Hepatocyte (in vitro differentiated cells): ENCODE data around the gene PTPRD. TPM values are rescaled to one million over a fixed set of nuclear protein-coding genes. Genes with fewer than 3 reads are reported as not detected.

ENCODE experiments used
- DNase-seq: peaks from one replicate; pipeline ENCODE4 v3.0.0-alpha.2; 2016; ENCODE audit warnings: low spot score
- H2AFZ ChIP-seq: fragments of 200-600 bp; sonication (generic); 2 replicates; pipeline ENCODE4 v1.6.0; 2016; ENCODE audit warnings: antibody characterized with exemption, mild to moderate bottlenecking
- H3K27ac ChIP-seq: fragments of 200-600 bp; sonication (generic); 2 replicates; pipeline ENCODE4 v1.5.1; 2016; ENCODE audit warnings: mild to moderate bottlenecking
- H3K27me3 ChIP-seq: fragments of 200-600 bp; sonication (generic); 2 replicates; pipeline ENCODE4 v1.6.1; 2016
- H3K36me3 ChIP-seq: fragments of 200-600 bp; sonication (generic); replicated peaks from 2 replicates; pipeline ENCODE4 v1.5.1; 2016; ENCODE audit warnings: low read depth; ENCODE audit not compliant: insufficient read depth
- H3K4me1 ChIP-seq: fragments of 200-600 bp; sonication (generic); 2 replicates; pipeline ENCODE4 v1.5.1; 2016; ENCODE audit warnings: mild to moderate bottlenecking, moderate library complexity; ENCODE audit not compliant: insufficient read depth
- H3K4me2 ChIP-seq: fragments of 200-600 bp; sonication (generic); 2 replicates; pipeline ENCODE4 v1.6.0; 2016
- H3K4me3 ChIP-seq: fragments of 200-600 bp; sonication (generic); 2 replicates; pipeline ENCODE4 v1.5.1; 2016; ENCODE audit warnings: mild to moderate bottlenecking
- H3K79me2 ChIP-seq: fragments of 200-600 bp; sonication (generic); 2 replicates; pipeline ENCODE4 v1.6.0; 2017; ENCODE audit warnings: mild to moderate bottlenecking
- H3K9me2 ChIP-seq: fragments of 200-600 bp; sonication (generic); replicated peaks from 2 replicates; pipeline ENCODE4 v1.6.0; 2017; ENCODE audit warnings: mild to moderate bottlenecking; ENCODE audit not compliant: insufficient read depth
- H3K9me3 ChIP-seq: fragments of 200-600 bp; sonication (generic); 2 replicates; pipeline ENCODE4 v1.5.1; 2016; ENCODE audit warnings: low read depth, mild to moderate bottlenecking
- H4K20me1 ChIP-seq: fragments of 200-600 bp; sonication (generic); 2 replicates; pipeline ENCODE4 v1.6.0; 2016; ENCODE audit warnings: mild to moderate bottlenecking; ENCODE audit not compliant: insufficient read depth, poor library complexity, severe bottlenecking
- EZH2 ChIP-seq: fragments of 200-600 bp; sonication (generic); IDR thresholded peaks from 2 replicates; pipeline ENCODE4 v1.6.1; 2016; ENCODE audit warnings: antibody characterized with exemption, mild to moderate bottlenecking, borderline replicate concordance
- EZH2phosphoT487 ChIP-seq: fragments of 200-600 bp; sonication (generic); IDR thresholded peaks from one replicate; pipeline ENCODE4 v1.6.1; 2018; ENCODE audit warnings: antibody characterized with exemption, mild to moderate bottlenecking, low read depth, moderate library complexity; ENCODE audit not compliant: unreplicated experiment, severe bottlenecking
- WGBS: methylation state at CpG from one replicate; pipeline ENCODE4 v1.1.6; 2016; ENCODE audit warnings: low lambda C conversion rate; ENCODE audit errors: missing lambda C conversion rate; 5-methylcytosine and 5-hydroxymethylcytosine counted together
- polyA plus RNA-seq: library from polyadenylated mRNA; unstranded; fragments of >200 nt; fragmentation: Nextera tagmentation; extraction: Ambion mirVana; gene quantifications from 2 replicates; pipeline ENCODE4 v1.2.1, GENCODE V29; 2016
- total RNA-seq: library from RNA; depleted of rRNA; stranded (reverse); fragments of >200 nt; gene quantifications from 2 replicates; pipeline ENCODE4 v1.2.3, GENCODE V29; 2014
- TF ChIP-seq, protein P1 (sequence below): fragments of 200-600 bp; sonication (generic); IDR thresholded peaks from 2 replicates; pipeline ENCODE4 v1.5.1; 2016; ENCODE audit warnings: antibody characterized with exemption, mild to moderate bottlenecking; ENCODE audit not compliant: poor library complexity

The PTPRD gene
- total and polyA plus RNA-seq, 2 experiments from 2014 or later, result 6.5 to 77.6 TPM

DNA sequence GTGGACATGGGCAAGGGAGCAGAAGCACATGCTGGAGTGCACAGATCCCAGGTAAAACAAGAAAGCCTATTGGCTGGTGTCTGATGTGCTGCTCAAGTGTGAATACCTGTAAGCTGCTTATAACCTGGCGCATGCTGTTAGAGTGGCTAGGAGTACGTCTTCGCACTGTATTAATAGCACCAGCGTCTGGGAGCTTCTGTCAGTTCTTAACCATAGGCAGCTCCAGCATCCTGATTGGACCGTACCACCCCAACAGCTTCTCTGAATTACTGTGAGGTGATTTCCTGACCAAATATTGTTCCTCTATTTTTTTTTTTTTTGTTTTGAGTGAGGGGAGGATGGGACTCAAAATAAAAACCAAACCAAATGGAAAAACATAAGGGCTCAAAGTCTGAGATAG, 987.6 kb downstream of the PTPRD start:
- H3K4me1 ChIP-seq, result no peaks in the 10 kb centered on the region
- no peak overlapping the region for H3K4me3 ChIP-seq
- no peaks in the 10 kb centered on the region for H3K79me2 ChIP-seq
- H3K9me2 ChIP-seq, result no peaks in the 10 kb centered on the region
- no peaks in the 10 kb centered on the region for H3K36me3 ChIP-seq
- DNase-seq, result no peak
- TF ChIP-seq, protein P1, sequence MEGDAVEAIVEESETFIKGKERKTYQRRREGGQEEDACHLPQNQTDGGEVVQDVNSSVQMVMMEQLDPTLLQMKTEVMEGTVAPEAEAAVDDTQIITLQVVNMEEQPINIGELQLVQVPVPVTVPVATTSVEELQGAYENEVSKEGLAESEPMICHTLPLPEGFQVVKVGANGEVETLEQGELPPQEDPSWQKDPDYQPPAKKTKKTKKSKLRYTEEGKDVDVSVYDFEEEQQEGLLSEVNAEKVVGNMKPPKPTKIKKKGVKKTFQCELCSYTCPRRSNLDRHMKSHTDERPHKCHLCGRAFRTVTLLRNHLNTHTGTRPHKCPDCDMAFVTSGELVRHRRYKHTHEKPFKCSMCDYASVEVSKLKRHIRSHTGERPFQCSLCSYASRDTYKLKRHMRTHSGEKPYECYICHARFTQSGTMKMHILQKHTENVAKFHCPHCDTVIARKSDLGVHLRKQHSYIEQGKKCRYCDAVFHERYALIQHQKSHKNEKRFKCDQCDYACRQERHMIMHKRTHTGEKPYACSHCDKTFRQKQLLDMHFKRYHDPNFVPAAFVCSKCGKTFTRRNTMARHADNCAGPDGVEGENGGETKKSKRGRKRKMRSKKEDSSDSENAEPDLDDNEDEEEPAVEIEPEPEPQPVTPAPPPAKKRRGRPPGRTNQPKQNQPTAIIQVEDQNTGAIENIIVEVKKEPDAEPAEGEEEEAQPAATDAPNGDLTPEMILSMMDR, result no peak
- no peaks in the 10 kb centered on the region for H3K9me3 ChIP-seq
- no peak overlapping the region for H2AFZ ChIP-seq
- 96% methylated on average over 5 of the region's 5 CpGs for WGBS
- no peak overlapping the region for H3K27ac ChIP-seq
- no peaks in the 10 kb centered on the region for H4K20me1 ChIP-seq
- H3K27me3 ChIP-seq, result no peaks in the 10 kb centered on the region
- no peak overlapping the region for H3K4me2 ChIP-seq

DNA sequence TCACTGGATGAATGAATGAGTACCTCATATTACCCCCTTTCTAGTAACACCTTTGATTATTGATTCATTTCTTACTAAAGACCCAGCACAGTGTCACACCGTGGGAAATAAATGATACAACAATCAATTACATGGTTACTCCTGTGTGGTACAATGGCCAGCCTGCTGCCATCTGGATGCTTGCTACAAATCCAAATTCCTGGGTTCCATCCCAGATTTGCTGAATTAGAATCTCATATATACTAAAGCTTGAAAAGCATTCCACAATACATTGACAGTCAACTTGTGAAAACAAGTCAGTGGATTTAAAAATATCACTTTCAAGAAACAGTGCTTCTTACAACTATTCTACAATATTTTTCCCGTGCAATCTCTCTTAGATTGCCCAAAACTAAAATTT, 989.3 kb downstream of the PTPRD start:
- Histone ChIP-seq H2AFZ (no peak overlapping the region), H3K4me3 (no peak overlapping the region), H3K9me3 (no peaks in the 10 kb centered on the region), H3K4me2 (no peak overlapping the region), H3K9me2 (no peaks in the 10 kb centered on the region), H3K79me2 (no peaks in the 10 kb centered on the region), H3K27ac (no peak overlapping the region), H3K36me3 (no peaks in the 10 kb centered on the region), H3K4me1 (no peaks in the 10 kb centered on the region), H3K27me3 (no peaks in the 10 kb centered on the region), H4K20me1 (no peaks in the 10 kb centered on the region)
- TF ChIP-seq, protein P1, result no peak
- TF ChIP-seq EZH2phosphoT487 (no peak), EZH2 (no peak)
- WGBS, result 93% methylated on average over 2 of the region's 2 CpGs
- DNase-seq, result no peak

DNA sequence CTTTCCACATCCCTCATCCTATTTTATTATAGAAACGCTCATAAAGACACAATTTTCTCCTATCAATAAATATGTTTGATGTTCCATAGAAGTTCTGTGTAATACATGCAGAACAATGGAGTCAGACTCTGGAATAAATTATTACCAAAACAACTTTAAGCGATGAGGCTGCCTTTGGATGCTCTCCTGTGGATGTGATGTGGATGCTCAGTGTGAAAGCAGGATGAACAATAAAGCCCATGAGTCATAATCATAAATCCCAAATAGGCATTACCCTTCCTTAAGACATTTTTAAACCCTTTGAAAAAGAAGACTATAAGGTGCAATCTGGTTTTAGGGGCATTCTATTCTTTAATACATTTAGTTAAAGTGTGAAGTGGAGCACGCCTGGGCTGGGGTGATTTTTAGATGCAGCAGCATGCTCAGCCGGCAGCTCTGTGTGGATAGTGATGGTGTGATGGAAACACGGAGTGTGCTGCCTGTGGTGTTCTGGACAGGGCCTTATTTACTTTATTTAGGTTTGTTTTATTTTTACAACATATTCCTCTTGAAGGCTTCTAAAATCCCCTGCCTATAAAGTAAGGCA, 991.4 kb downstream of the PTPRD start:
- H3K4me2 ChIP-seq, result no peak overlapping the region
- H3K27me3 ChIP-seq, result no peaks in the 10 kb centered on the region
- no peaks in the 10 kb centered on the region for H3K9me2 ChIP-seq
- no peak overlapping the region for H2AFZ ChIP-seq
- 89% methylated on average over 5 of the region's 5 CpGs for WGBS
- H3K4me3 ChIP-seq, result no peak overlapping the region
- no peaks in the 10 kb centered on the region for H4K20me1 ChIP-seq
- no peak for DNase-seq
- H3K27ac ChIP-seq, result no peak overlapping the region
- no peaks in the 10 kb centered on the region for H3K4me1 ChIP-seq
- no peaks in the 10 kb centered on the region for H3K9me3 ChIP-seq
- no peaks in the 10 kb centered on the region for H3K36me3 ChIP-seq
- H3K79me2 ChIP-seq, result no peaks in the 10 kb centered on the region
- TF ChIP-seq EZH2 (no peak), EZH2phosphoT487 (no peak)
- TF ChIP-seq, protein P1, result no peak

GRCh38 chr9:9620736-9621135, 992.1 kb downstream of the PTPRD start:
- TF ChIP-seq EZH2phosphoT487 (no peak), EZH2 (no peak)
- H4K20me1 ChIP-seq, result no peaks in the 10 kb centered on the region
- no peak for DNase-seq
- H3K27ac ChIP-seq, result no peak overlapping the region
- 75% methylated on average over 2 of the region's 2 CpGs for WGBS
- no peak overlapping the region for H3K4me2 ChIP-seq
- H3K79me2 ChIP-seq, result no peaks in the 10 kb centered on the region
- H3K4me1 ChIP-seq, result no peaks in the 10 kb centered on the region
- H3K36me3 ChIP-seq, result no peaks in the 10 kb centered on the region
- H3K9me2 ChIP-seq, result no peaks in the 10 kb centered on the region
- no peak overlapping the region for H3K4me3 ChIP-seq
- no peaks in the 10 kb centered on the region for H3K9me3 ChIP-seq
- H3K27me3 ChIP-seq, result no peaks in the 10 kb centered on the region
- no peak overlapping the region for H2AFZ ChIP-seq
